ENCODE data around the gene PPP1R2.
A peak's percentile ranks its signal among the peaks of the same experiment; 100 is the strongest.

Gene PPP1R2

DNA sequence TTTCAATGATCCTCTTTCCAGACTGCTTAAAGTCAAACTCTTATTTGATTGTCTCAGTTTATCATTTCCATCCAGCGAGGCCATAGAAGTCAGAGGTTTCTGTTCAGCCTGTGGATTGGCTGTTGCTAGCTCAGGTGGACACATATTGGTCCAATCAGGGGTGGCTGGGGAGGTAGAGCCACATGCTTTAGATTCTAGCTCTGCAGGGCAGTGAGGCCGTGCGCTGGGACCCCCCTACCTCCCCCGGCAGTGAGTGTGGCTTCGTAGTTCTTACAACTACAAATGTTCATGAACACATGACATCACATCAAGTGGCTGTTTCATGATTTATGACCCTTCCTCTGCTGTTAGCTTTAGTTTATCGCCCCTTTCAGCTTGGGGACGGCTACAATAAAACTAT is 22.6 kb upstream of the PPP1R2 start:
- peak; percentile 27 for FAIRE-seq

DNA sequence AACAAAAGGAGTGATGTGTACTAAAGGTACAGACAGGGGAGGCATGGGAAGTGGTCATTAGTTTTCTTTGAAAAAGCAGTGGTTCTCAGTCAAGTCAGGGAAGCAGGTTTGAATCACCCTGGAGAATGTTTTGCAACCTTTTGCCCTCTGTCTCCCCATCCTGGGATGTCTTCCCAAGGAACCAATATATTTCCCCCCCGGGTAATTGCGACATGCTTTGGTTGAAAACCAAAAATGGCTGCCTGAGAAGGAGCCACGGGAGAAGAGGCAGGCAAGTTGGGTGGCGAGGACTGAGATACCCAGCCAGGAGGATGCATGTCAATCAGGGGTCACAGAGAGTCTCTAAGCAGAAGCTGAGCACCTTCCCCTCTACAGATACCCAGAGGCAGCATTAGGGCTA is 20.2 kb upstream of the PPP1R2 start:
- no peak for FAIRE-seq

DNA sequence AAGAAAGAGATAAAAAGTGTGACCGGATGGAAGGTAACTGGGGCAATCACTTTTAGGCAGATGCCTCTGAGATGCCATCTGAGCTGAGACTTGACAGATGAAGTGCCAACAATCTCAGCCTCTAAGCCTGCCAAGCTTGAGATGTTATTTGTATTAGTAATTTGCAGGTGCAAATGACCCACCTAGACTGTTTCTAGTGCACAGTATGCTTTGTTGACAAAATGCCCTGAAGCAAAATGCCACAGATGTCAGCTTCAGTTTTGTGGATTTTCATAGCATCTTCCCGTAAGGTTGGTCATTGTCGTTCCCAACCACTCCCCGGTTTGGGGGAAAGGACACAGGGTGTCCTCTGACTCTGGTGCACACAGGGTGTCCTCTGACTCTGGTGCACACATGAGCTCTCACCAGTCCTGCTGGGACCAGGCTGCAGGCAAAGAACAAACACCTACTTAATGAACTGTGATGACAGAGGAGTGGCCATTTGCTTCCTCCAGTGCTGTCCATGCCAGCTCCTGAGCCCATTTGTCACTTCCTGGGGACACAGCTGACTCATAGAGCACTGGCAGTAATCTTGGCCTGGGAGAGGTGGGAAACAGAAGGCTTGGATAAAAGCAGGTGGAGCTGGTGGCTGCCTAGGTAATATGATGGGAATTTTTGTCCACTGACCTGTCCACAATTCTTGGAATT is 16.7 kb upstream of the PPP1R2 start:
- FAIRE-seq, result no peak

GRCh38 chr3:195558602-195559001 is 15.5 kb upstream of the PPP1R2 start:
- no peak for FAIRE-seq

GRCh38 chr3:195557322-195557721 is 14.2 kb upstream of the PPP1R2 start:
- no peak for FAIRE-seq

- FAIRE-seq, result no peak
Measured at GRCh38 chr3:195556390-195556789, 13.3 kb upstream of the PPP1R2 start.

- no peak for FAIRE-seq
Measured at GRCh38 chr3:195555110-195555509, 12.0 kb upstream of the PPP1R2 start.

- no peak for FAIRE-seq
Measured at GRCh38 chr3:195554458-195554857, 11.3 kb upstream of the PPP1R2 start.

DNA sequence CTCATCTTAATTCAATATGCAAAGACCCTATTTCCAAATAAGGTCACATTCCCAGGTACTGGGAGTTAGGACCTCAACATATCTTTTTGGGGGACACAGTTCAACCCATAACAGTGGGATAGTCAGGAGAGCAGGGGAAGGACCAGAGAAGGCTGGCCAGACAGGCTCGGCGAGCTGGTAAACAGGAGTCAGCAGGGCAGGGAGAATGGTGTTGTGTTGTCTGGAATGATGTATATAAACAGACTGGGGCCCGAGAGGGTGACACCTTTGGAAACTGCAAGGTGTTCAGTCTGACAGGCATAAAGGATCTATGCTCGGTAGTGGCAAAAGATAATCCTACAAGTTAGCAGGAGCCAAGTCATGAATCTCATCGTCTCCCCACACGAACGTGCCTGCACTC is 10.1 kb upstream of the PPP1R2 start:
- FAIRE-seq, result no peak

DNA sequence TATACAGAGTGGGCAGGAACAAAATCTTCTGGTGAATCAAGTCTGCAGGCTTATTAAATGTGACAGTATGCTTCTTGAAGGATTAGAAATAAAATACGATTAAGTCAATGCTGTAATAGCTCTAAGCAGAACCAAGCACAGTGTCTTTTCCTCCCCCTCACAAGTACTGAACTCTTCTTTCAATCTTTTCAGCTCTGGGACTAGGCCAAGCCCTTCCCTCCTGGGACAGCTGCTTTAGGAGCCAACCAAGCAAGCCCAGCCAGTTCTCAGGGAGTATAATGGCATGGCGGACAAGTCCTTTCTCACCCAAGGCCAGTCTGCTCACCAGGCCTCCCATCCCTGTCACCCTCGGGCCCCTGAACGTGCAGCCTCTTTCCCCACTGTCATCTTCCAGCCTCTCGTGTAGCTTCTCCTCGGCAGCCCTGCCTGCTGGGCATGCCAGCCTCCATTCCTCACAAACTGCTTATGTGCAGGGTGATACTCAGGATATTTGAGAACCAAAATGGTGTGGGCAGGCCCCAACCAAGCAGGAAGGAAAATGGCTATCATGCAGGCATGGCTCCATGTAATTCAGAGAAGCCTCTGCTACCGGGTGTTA is 8.4 kb upstream of the PPP1R2 start:
- no peak for FAIRE-seq

GRCh38 chr3:195550723-195551122 is 7.6 kb upstream of the PPP1R2 start:
- FAIRE-seq, result no peak

- FAIRE-seq, result no peak
Measured at GRCh38 chr3:195549931-195550519, 6.9 kb upstream of the PPP1R2 start.

- no peak for FAIRE-seq
Measured at GRCh38 chr3:195548987-195549386, 5.9 kb upstream of the PPP1R2 start.

- no peak for FAIRE-seq
Measured at GRCh38 chr3:195548501-195548900, 5.4 kb upstream of the PPP1R2 start.

DNA sequence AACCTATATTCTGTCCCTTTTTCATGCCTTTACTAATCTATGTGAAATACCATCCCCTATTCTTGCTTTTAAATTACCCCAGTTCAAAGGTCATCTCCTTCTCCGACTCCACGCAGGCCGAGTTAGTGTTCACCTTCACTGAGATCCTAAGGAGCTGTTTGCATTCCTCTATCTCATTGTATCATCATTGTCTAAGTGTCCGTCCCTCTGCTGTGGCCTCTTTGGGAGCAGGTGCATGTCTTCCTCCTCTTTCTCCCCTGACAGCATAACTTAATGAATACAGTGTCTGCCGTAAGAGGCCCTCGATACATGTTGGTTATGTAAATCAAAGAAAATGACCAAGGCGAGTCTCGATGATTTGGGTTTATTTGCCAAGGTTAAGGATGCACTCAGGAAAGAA is 4.9 kb upstream of the PPP1R2 start:
- FAIRE-seq, result no peak

DNA sequence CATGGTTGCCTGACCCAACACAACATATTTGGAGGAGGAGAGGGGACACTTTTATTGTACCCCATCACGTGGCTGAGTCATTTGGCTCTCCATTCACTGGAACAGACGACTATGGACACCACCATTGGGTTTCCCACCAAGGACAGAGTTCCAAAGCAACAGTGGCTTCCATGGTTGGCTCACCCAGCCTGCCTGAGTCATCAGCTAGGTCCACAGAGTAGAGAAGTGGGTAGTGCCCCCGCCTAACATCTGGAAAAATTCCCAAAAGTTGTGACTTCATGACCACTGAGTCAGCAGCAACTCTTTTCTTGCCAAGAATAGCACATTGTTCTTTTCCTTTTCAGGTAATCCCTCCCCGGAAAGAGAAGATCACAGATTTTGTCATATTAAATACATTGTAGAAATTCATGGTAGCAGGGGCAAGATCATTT is 3.0 kb upstream of the PPP1R2 start:
- no peak for FAIRE-seq

- FAIRE-seq, result no peak
Measured at GRCh38 chr3:195544634-195545033, 1.5 kb upstream of the PPP1R2 start.

DNA sequence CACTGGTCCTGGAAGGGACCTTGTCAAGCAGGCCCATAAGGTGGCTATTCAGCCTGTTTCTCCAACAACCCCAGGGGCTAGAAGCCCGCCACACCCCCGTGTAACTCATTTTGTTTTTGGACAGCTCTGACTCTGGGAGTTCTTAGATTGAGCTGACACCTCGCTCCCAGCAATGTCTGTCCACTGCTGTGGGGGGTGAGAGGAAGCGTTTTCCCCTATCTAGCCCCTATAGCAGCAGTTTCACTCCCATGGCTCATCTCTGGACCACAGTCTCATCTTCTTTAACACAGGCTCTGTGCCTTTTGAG is 1.1 kb upstream of the PPP1R2 start:
- no peak for FAIRE-seq

GRCh38 chr3:195543500-195544229 is 540 bp upstream of the PPP1R2 start:
- FAIRE-seq, result no peak

GRCh38 chr3:195542316-195542697 is 818 bp downstream of the PPP1R2 start:
- FAIRE-seq, result no peak

DNA sequence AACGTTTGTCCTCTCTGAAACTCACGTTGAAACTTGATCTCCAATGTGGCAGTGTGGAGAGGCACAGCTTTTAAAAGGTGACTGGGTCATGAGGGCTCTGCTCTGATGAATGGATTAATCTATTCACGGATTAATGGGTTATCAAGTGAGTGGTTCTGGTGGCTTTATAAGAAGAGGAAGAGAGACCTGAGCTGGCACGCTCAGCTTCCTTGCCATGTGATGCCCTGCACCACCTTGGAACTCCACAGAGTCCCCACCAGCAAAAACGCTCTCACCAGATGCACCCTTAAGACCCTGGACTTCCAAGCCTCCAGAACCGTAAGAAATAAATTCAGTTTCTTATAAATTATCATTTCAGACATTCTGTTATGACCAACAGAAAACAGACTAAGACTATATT is 2.6 kb downstream of the PPP1R2 start:
- no peak for FAIRE-seq

DNA sequence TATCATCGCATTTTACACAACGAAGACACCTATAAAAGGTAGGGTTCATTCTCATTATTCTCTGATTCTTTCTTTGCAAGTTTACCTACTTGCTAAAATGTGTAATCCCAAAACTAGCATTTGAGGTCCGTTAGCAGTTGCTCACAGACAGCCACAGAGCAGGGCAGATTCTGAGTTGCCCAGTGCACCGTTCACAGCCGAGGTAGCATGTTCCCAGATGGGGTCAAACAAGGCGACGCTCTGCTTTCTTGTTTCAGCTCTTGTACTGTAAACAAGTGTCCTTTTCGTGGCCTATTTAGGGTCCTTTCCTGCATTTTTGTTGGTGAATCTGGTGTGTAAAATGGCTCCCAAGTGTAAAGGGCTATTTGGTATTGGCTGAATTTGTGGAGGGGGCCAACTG is 3.1 kb downstream of the PPP1R2 start:
- FAIRE-seq, result no peak

GRCh38 chr3:195539479-195539878 is 3.6 kb downstream of the PPP1R2 start:
- FAIRE-seq, result no peak

DNA sequence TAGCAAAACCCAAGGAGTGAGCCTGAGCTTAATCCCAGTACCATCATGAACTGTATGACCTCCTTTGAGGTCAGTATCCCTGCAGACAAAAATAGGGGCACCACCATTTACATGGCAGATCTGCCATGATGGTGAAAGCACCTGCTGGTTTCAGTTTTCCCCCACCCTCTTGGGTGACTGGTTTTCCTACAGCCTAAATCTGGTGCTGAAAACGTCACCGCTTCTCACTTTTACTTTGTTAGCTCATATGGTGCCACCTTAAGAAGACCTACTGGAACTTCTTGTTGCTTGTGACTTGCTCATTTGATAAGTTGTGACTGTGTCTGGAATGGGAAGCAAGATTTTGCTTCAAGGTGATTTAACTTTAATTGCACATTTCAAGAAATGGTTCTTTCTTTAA is 5.1 kb downstream of the PPP1R2 start:
- FAIRE-seq, result no peak
